Measurements from ENCODE around the gene RPL37. TPM values are rescaled to one million over a fixed set of nuclear protein-coding genes. Genes with fewer than 3 reads are reported as not detected.
"Not testable (repeated sequence)": the region's sequence is repeated elsewhere in the genome, so short reads cannot be mapped to it uniquely, and the experiment has no call there.

RPL37 gene
- total and polyA plus RNA-seq, 11 donors = 32.7 to 898 (median 613) TPM

GRCh38 chr5:40827188-40827977 is 7.6 kb downstream of the RPL37 start:
- ATAC-seq (no peak), DNase-seq (no peak)
- intact Hi-C loops (cut with DNase I) = no loop called here
- H3K9me3 ChIP-seq = no peaks in the 10 kb centered on the region
- peaks cover 0 to 5% (median 0%) of the 10 kb centered on the region in 12 donors for H3K4me1 ChIP-seq
- 88 to 90% (median 90%) methylated on average over 14 of the region's 14 CpGs for WGBS, 4 donors
- TF ChIP-seq CTCF (IDR thresholded peaks at IDR 0.05) (no peak), POLR2A (IDR thresholded peaks at IDR 0.05) (no peak)
- peaks cover 2 to 77% (median 67%) of the 10 kb centered on the region in 9 donors for H3K36me3 ChIP-seq
- H3K4me3 ChIP-seq = no peak overlapping the region
- no peak overlapping the region for H3K27ac ChIP-seq
- no peaks in the 10 kb centered on the region for H3K27me3 ChIP-seq

- Histone ChIP-seq H3K27me3 (no peaks in the 10 kb centered on the region), H3K4me3 (no peak overlapping the region), H3K9me3 (no peaks in the 10 kb centered on the region), H3K4me1 (no peaks in the 10 kb centered on the region), H3K27ac (no peak overlapping the region), H3K36me3 (peaks cover 2 to 69% (median 60%) of the 10 kb centered on the region in 9 donors)
- no peak for ATAC-seq
- TF ChIP-seq POLR2A (IDR thresholded peaks at IDR 0.05) (no peak), CTCF (IDR thresholded peaks at IDR 0.05) (no peak)
- 85 to 93% (median 92%) methylated on average over 5 of the region's 5 CpGs for WGBS, 4 donors
- intact Hi-C loops (cut with DNase I) = no loop called here
- no peak for DNase-seq
Observed at GRCh38 chr5:40826489-40827187, 8.4 kb downstream of the RPL37 start.

- H3K27ac ChIP-seq; ATAC-seq; H3K9me3 ChIP-seq; H3K4me1 ChIP-seq; H3K4me3 ChIP-seq; H3K27me3 ChIP-seq; DNase-seq; intact Hi-C loops (cut with DNase I): not testable (repeated sequence)
- H3K36me3 ChIP-seq = peaks cover 0 to 58% (median 49%) of the 10 kb centered on the region in 9 donors
- WGBS, 4 donors = 91 to 95% (median 94%) methylated on average over 11 of the region's 11 CpGs
Observed at GRCh38 chr5:40825461-40826043, 9.5 kb downstream of the RPL37 start.

DNA sequence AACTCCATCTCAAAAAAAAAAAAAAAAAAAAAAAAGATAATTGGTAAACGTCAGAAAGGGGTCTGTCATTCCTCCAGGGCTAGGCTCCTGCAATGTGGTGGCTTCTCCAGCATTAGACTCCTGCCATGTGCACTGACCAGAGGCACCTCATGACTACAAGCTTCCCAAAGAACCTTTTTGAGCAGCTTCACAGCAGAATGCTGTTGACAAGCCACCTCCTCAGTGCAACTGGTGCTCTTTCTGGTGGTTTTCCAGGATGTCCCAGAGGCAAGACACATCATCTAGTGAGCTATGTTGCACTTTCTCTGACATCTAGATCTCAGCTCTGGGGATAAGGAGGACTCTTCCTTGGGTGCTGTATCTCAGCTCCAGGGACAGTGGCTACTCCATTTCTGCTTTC is 11.6 kb downstream of the RPL37 start:
- ATAC-seq (no peak), DNase-seq (no peak)
- no peaks in the 10 kb centered on the region for H3K27me3 ChIP-seq
- no peaks in the 10 kb centered on the region for H3K9me3 ChIP-seq
- H3K4me1 ChIP-seq = no peaks in the 10 kb centered on the region
- intact Hi-C loops (cut with DNase I) = no loop called here
- H3K4me3 ChIP-seq = no peak overlapping the region
- no peak overlapping the region for H3K27ac ChIP-seq
- TF ChIP-seq POLR2A (IDR thresholded peaks at IDR 0.05) = no peak
- no peak for TF ChIP-seq CTCF (IDR thresholded peaks at IDR 0.05)
- WGBS, 4 donors = 33 to 61% (median 37%) methylated on average over 1 of the region's 1 CpG
- peaks cover 0 to 38% (median 28%) of the 10 kb centered on the region in 9 donors for H3K36me3 ChIP-seq

All from heart left ventricle (tissue), 16 donors.